SIG-M5 (cell line): Measurements from ENCODE around the gene CPA2.

Source experiments
- DNase-seq: peaks from one replicate; lab custom pipeline; 2025; lab: John Stamatoyannopoulos, UW

Gene CPA2

DNA sequence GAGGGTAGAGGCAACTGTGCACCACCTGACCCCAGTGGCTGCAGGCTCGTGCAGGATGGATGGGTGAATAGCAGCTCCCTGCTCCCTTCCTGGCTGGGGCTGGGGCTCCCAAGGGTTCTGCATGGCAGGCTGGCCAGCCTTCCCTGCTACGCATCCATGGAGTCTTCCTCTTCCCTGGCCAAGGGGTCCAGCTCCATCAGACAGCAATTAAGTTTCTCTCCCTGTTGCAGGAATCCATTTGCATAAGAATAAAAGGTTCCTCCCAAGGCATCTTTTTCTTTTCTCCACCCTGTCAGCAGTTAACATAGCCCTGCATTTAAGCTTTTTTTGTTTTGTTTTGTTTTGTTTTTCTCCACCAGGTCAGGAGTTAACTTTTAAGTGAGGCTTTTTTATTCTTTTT is 10.0 kb upstream of the CPA2 start:
- DNase-seq, result no peak

DNA sequence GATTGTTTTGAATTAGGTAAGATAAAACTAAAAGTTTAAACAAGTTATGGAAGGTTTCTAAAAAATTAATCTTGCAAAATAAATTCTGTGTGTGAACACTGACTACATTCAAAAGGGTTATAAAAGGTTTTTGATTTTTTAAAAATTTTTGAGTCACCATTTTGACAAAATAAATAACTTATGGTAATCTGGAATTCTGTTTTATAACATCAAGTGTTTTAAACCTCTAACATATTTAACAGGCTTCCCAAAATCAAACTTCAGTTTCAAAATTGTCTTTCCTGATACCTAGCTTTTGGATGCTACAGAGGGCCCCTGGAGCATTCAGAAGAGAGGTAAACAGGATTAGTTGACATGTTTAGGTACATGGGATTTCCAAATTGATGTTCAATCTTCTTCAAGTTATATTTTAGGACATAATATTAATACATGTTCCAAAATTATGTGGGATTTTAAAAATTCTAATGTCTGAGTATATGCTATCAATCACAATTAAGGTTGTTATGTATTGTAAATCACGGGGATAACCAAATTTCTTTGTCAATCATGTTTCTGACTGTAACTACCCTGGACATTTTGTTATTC is 8.1 kb upstream of the CPA2 start:
- DNase-seq, result no peak

- DNase-seq, result no peak
These were observed 4.2 kb upstream of the CPA2 start for GRCh38 chr7:130262448-130262847.

DNA sequence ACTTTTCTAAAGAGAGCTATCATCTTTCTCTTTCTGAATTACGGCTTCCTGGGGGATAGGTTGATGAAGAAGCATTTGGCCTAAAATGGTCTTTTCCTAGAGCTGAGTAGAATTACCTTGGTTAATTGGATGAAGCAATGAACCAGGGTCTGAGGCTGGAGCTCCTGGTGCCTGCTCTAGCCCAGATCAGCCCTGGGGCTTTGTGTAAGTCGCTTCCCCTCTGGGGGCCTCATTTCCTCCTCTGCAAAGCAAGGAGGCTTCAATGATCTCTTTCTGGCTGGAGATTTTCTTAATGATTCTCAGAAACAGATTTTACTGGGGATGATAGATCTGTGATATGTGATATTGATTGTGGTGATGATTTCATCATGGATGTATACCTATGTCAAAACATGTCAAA is 3.5 kb upstream of the CPA2 start:
- DNase-seq, result no peak

GRCh38 chr7:130266961-130267321 is 278 bp downstream of the CPA2 start:
- DNase-seq, result no peak

DNA sequence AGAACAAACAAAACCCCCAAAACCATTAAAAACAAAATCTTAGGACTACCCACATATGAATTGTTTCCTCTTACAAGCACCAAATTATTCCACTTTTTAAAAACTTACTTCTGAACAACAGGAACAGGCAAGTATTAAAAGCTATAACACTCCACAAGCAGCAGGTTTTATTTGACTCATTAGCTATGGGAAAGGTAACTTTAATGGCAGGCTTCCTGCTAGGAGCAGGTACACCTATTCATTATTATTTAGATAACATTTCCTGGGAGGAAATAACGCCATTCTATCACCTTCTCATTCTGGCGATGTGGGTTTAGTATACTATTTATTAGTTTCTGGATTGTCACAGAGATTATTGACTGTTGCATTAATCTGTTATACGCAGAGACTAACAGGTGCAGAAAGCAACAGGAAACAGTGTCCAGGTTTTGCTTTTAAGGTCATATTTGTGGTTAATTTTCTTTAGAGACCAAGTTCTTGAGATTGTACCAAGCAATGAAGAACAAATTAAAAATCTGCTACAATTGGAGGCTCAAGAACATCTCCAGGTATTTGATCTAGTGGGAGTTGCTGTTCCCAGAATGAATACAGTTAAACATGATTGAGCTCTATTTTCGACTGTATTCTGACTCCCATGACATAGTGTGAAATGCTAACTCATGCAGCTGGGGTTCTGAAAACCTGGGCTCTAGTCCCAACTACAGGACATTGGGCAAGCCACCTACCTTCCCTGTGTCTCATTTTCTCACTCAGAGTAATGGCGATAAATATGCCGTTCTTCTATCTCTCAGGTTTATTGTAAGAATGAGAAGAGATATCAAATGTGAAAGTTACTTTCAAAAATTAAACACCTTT is 2.0 kb downstream of the CPA2 start:
- DNase-seq, result no peak

DNA sequence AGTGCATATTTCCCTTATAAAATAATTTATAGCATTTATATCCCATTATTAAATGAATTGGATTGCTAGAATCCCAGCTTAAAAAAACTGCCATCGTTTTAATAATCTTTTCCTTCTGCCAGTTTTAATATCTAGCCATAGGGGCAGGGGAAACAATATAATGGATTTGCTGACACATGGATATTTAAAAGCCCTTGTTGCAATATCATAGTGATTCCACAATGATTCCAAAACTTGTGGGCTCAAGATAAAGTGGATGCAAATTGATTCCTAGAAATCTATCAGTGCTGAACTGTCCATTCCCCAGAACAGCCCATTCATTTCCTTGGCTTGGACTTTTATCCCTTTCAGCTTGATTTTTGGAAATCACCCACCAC is 2.6 kb downstream of the CPA2 start:
- DNase-seq, result no peak

DNA sequence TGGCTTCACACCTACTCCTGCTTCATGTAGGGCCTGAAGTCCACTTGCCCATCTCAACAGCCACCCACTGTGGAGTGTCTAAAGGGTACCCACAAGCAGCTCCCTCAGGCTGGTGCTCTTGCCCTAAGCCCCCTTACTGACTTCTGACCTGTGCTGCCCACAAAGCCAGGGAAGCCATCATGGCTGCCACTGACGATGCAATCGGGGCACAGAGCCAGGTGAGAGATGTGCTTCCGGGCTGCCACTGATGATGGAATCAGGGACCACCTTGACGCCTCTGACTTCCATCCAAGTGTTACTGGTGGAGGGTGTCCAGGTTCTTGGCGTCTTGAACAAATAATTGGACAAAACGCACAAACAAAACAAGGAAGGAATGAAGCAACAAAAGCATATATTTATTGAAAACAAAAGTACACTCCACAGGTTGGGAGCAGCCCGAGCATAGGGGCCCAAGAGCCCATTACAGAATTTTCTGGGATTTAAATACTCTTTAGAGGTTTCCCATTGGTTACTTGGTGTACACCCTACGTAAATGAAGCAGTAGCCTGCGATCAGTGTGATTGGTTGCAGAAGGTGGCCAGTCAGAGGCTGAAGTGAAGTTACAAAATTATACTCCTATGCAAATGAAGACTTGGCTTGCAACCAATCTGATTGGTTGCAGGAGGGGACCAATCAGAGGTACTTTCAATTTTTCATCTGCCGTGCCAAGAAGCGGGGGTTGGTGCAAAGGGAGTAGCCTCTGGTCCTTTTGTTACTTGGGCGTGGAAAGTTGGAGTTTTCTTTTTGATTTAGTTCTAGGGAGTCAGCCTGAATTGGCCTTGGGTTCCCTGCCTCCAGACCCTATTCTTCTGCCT is 4.5 kb downstream of the CPA2 start:
- DNase-seq, result no peak

DNA sequence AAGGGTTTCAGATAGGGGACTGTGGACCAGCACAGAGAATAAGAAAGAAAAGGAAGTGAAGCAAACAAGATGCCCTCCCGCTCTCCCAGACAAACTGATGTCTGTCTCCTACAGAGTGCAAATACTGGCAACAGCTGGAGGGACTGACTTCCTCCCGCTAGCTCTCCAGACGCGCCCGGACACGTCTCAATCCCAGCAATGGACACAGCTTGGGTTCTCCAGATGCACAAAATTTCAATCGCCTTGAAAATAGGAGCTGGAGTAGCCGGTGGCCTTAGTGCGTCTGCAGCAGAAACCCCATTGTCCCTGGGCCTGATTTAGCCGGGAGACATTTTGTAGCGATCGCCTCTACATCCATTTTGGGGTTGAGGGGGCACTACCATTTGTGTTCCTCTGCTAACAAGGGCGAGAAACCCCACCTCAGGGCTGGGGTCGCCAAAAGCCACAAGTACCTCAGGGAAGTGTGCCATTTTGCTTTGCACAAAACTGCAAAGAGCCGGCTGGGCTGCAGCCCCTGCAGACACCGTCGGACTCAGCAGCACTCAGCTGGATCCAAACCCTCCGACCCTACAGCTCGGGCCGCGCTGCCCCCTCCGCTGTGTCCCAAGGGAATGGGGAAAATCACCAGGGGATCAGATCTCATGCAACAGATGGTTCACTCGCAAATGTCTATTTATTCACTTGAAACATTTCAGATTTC is 5.9 kb downstream of the CPA2 start:
- DNase-seq, result no peak

DNA sequence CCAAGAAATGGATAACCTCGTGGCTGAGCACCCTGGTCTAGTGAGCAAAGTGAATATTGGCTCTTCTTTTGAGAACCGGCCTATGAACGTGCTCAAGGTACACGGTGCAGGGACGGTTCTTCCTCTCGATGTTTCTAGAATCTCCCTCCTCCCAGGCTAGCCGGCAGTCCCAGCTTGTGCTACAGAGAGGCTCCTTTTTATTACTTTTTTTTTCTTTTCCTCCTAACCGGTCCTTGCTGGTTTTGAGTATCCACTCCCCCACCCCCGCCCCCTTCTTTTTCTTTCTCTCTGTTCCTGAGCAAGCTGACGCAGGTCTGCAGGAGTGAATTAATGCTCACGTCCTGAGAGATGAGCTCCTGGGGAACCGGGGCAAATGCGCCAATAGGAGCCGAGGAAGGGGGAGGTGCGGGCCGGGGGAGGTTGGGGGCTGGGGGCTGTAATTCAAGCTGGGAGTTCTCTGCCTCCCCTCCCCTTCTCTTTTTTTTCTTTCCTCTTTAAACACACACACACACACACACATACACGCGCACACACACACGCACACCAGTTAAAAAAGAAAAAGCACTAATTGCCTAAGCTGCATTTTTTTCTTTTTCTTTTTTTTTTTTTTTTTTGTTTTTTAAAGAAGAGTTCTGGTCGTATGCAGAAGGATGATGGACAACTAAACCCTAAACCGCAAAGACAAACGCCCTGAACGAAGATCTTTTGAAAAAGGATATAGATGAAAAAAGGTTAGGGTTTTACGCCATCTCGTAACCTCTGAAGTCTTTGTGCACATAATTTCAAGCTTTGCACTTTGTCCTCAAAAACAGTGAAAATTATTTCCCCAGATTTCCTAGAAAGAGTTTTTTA is 6.6 kb downstream of the CPA2 start:
- DNase-seq, result no peak

DNA sequence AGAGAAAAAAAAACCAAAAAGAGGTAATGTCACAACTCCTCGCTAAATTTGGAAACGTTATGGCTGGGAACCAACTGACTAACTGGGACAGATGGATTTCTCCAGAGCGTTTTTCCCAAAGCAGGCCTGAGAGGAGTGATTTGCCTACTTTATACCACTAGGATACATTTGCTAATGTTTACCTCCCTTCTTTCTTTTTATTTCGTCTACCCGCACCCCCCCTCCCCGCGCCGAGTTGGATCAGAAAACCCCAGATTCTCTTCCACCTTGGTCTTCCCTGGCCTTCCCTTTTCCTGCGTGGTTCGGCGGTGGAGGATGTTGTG is 7.2 kb downstream of the CPA2 start:
- DNase-seq, result no peak

DNA sequence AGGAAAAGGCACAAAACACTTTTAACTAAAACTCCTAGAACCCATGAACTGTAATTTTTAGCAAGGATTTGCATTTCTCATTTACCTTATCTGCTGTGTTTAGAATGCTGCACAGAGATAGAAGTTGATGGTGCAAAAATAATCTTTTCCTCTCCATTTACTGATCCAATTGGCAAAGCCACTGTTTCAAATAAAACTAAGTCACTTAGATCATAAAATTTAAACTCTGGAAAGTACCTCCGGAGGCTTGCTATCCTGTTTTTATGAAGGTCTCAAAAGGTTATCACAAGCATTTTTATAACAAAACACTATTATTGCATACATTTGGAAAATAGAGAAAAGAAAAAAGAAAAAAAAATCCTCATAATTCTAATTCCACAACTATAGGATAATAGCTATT is 7.6 kb downstream of the CPA2 start:
- no peak for DNase-seq

DNA sequence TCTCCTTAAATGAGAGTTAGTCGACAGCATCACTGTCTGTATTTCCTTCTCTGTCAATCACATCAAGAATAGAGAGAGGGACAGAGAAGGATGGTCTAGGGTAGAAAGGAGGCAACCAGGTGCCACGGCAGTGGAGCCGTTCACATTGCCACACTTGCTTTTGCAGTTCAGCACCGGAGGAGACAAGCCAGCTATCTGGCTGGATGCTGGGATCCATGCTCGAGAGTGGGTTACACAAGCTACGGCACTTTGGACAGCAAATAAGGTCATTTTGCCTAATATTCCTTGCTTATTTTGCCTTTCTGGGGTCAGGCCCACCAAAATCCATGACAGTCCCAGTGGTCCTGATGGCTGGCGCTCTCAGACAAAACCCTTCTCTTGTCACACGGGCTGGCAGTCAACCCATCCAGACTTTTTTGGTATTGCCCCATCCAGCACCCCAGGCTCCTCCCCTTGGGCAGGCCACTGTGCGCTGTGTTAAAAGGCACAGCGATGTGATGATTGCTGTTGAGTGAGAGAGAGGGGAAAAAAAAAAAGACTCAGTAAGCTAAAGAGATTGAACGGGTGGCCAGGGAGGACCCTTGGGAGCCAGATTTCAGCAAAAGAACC is 8.4 kb downstream of the CPA2 start:
- no peak for DNase-seq

- DNase-seq, result no peak
These were observed 9.2 kb downstream of the CPA2 start for GRCh38 chr7:130275826-130276297.

- DNase-seq, result no peak
These were observed 10.4 kb downstream of the CPA2 start for GRCh38 chr7:130276796-130277762.

- no peak for DNase-seq
These were observed 11.3 kb downstream of the CPA2 start for GRCh38 chr7:130277763-130278643.

DNA sequence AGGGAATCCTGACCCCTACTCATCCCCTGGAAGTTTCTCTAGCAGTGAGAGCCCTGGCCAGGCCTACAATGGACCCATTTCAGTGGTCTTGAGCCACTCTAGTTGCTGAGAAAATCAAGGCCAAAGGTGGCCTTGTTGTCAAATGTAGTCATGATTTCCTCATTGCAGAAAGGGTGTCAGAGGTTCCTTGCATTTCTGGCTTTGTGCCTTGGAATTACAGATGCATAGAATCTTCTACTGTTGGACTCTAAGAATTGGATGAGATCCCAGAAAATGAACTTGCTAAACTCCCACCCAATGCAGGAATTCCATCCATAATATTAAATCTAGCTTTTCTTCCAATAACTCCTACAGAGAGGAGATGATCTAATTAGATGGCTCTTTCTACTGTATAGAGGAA is 12.2 kb downstream of the CPA2 start:
- no peak for DNase-seq

DNA sequence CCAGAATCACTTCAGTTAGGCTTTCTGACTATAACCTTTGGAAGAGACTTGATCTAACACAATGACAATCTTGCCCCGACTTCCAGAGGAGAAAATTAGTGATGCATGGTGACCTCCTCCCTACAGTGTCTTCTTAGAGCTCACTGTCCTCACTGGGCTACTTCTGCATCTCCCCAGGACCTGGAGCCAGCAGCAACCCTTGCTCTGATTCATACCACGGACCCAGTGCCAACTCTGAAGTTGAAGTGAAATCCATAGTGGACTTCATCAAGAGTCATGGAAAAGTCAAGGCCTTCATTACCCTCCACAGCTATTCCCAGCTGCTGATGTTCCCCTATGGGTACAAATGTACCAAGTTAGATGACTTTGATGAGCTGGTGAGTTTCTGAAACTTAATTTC is 12.6 kb downstream of the CPA2 start:
- DNase-seq, result no peak

GRCh38 chr7:130279906-130280305 is 13.2 kb downstream of the CPA2 start:
- no peak for DNase-seq
